ENCODE results near the gene ZBTB21. TPM values are rescaled to one million over a fixed set of nuclear protein-coding genes. Genes with fewer than 3 reads are reported as not detected.
"Not testable (repeated sequence)": the region's sequence is repeated elsewhere in the genome, so short reads cannot be mapped to it uniquely, and the experiment has no call there.

The ZBTB21 gene
- polyA plus RNA-seq, 2 of the 4 experiments (the other 2 are of a cell fraction): 5.4 to 13.1 TPM

DNA sequence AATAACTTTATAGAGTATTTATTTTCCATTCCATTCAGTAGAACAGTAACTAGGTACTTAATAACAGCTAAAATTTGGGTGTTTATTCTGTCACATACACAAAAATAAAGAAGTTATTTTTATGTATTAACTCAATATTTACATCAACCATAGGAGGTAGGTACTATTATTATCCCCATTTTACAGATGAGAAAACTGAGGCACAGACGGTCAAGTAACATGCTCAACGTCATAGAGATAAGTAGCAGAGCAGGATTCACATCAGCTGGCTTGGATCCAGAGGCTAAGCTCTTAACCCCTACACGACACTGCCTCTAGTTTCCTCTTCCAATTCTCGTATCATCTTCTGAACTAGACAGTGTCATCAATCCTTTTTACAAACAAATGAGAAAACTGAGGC is 9.3 kb downstream of the ZBTB21 start (continued):
- TF ChIP-seq, protein P1, sequence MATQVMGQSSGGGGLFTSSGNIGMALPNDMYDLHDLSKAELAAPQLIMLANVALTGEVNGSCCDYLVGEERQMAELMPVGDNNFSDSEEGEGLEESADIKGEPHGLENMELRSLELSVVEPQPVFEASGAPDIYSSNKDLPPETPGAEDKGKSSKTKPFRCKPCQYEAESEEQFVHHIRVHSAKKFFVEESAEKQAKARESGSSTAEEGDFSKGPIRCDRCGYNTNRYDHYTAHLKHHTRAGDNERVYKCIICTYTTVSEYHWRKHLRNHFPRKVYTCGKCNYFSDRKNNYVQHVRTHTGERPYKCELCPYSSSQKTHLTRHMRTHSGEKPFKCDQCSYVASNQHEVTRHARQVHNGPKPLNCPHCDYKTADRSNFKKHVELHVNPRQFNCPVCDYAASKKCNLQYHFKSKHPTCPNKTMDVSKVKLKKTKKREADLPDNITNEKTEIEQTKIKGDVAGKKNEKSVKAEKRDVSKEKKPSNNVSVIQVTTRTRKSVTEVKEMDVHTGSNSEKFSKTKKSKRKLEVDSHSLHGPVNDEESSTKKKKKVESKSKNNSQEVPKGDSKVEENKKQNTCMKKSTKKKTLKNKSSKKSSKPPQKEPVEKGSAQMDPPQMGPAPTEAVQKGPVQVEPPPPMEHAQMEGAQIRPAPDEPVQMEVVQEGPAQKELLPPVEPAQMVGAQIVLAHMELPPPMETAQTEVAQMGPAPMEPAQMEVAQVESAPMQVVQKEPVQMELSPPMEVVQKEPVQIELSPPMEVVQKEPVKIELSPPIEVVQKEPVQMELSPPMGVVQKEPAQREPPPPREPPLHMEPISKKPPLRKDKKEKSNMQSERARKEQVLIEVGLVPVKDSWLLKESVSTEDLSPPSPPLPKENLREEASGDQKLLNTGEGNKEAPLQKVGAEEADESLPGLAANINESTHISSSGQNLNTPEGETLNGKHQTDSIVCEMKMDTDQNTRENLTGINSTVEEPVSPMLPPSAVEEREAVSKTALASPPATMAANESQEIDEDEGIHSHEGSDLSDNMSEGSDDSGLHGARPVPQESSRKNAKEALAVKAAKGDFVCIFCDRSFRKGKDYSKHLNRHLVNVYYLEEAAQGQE (IDR thresholded peaks at IDR 0.05): no peak
- TF ChIP-seq TFCP2L1 (CRISPR knock-in tag; IDR thresholded peaks at IDR 0.05) (no peak), EHMT2 (IDR thresholded peaks at IDR 0.05; ENCODE audit: low read depth) (no peak)

DNA sequence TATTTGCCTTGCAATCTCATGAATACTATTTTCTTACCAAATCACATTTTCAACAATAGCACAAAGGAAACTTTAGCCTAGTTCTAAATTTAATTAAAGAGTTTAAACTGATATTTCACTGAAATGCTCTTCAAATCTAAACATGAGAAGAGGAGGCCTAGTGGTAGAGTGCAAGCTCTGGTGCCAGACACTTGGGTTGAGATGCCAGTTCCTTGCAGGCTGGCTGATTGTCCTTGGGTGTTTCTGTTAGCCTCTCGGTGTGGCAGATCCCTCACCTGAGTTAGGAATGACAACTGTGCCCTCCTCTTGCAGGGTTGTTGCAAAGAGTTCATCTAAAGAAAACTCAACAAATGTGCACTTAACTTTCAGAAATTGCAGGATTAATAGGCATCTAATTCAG is 12.5 kb downstream of the ZBTB21 start:
- Histone ChIP-seq H3K4me2 (no peak overlapping the region), H3K4me3 (no peak overlapping the region), H3K9me3 (peaks cover 7% of the 10 kb centered on the region; the same call in 1 of the 3 replicates), H3K4me1 (peaks cover 3% of the 10 kb centered on the region; the same call in 1 of the 3 replicates), H3K27ac (no peak overlapping the region)
- DNase-seq (ENCODE audit: low read depth in 1 of 2, low spot score in 1 of 2) (no peak), FAIRE-seq (no peak), ATAC-seq (no peak)
- CTCF ChIA-PET: no interaction called here
- TF ChIP-seq RFX5 (IDR thresholded peaks at IDR 0.05) (no peak), RNF2 (IDR thresholded peaks at IDR 0.05; ENCODE audit: borderline replicate concordance, low read depth) (no peak), MYC (IDR thresholded peaks at IDR 0.05; ENCODE audit: borderline replicate concordance, low read length) (no peak), ZFP36 (IDR thresholded peaks at IDR 0.05; ENCODE audit: borderline replicate concordance, partially characterized antibody) (no peak), RARB (CRISPR knock-in tag; IDR thresholded peaks at IDR 0.05) (no peak), ZC3H11A (IDR thresholded peaks at IDR 0.05) (no peak), GATA3 (IDR thresholded peaks at IDR 0.05; ENCODE audit: borderline replicate concordance) (no peak)
- TF ChIP-seq, protein P2, sequence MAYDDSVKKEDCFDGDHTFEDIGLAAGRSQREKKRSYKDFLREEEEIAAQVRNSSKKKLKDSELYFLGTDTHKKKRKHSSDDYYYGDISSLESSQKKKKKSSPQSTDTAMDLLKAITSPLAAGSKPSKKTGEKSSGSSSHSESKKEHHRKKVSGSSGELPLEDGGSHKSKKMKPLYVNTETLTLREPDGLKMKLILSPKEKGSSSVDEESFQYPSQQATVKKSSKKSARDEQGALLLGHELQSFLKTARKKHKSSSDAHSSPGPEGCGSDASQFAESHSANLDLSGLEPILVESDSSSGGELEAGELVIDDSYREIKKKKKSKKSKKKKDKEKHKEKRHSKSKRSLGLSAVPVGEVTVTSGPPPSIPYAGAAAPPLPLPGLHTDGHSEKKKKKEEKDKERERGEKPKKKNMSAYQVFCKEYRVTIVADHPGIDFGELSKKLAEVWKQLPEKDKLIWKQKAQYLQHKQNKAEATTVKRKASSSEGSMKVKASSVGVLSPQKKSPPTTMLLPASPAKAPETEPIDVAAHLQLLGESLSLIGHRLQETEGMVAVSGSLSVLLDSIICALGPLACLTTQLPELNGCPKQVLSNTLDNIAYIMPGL (CRISPR knock-in tag; IDR thresholded peaks at IDR 0.05; ENCODE audit: borderline replicate concordance): no peak
- POLR2A ChIA-PET: no interaction called here
- 100% methylated on average over 1 of the region's 1 CpG for WGBS (ENCODE audit: missing lambda C conversion rate)

DNA sequence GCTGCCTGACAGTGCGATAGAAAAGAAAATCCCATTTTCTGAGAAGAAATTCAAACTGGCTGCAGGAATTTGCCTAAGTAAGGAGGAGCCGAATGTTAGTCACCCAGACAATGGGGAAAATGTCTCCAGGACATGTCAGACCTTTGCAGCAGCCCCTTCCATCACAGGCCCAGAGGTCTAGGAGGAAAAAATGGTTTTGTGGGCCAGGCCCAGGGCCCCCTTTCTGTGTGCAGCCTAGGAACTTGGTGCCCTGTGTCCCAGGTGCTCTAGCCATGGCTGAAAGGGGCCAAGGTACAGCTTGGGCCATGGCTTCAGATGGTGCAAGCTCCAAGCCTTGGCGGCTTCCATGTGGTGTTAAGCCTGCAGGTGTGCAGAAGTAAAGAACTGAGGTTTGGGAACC is 14.6 kb downstream of the ZBTB21 start:
- ATAC-seq: no peak

DNA sequence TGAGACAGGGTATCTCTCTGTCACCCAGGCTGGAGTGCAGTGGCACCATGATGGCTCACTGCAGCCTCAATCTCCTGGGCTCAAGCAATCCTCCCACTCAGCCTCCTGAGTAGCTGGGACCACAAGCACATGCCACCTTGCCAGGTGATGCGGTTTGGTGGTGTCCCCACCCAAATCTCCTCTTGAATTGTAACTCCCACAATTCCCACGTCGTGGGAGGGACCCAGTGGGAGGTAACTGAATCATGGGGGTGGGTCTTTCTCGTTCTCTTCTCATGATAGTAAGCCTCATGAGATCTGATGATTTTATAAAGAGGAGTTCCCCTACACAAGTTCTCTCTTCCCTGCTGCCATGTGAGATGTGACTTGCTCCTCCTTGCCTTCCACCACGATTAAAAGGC is 15.5 kb downstream of the ZBTB21 start:
- H3K4me1 ChIP-seq; ATAC-seq; CTCF ChIA-PET; H3K9me3 ChIP-seq; DNase-seq (ENCODE audit: low read depth in 1 of 2, low spot score in 1 of 2); POLR2A ChIA-PET; H3K27ac ChIP-seq; H3K4me2 ChIP-seq; FAIRE-seq; H3K4me3 ChIP-seq: not testable (repeated sequence)
- 76% methylated on average over 5 of the region's 5 CpGs for WGBS (ENCODE audit: missing lambda C conversion rate)

More for the DNA sequence above, 14.6 kb downstream of the ZBTB21 start:
- no peak for DNase-seq (ENCODE audit: low read depth in 1 of 2, low spot score in 1 of 2)
- ChIA-PET POLR2A (no interaction called here), CTCF (no interaction called here)
- Histone ChIP-seq H3K4me1 (no peaks in the 10 kb centered on the region), H3K27ac (no peak overlapping the region), H3K4me3 (no peak overlapping the region), H3K9me3 (peaks cover 7% of the 10 kb centered on the region; the same call in 1 of the 3 replicates), H3K4me2 (no peak overlapping the region)
- TF ChIP-seq ZFP36 (IDR thresholded peaks at IDR 0.05; ENCODE audit: borderline replicate concordance, partially characterized antibody): peak; percentile 82
- TF ChIP-seq EHMT2 (IDR thresholded peaks at IDR 0.05; ENCODE audit: low read depth): no peak
- WGBS (ENCODE audit: missing lambda C conversion rate): 91% methylated on average over 3 of the region's 3 CpGs
- no peak for FAIRE-seq

DNA sequence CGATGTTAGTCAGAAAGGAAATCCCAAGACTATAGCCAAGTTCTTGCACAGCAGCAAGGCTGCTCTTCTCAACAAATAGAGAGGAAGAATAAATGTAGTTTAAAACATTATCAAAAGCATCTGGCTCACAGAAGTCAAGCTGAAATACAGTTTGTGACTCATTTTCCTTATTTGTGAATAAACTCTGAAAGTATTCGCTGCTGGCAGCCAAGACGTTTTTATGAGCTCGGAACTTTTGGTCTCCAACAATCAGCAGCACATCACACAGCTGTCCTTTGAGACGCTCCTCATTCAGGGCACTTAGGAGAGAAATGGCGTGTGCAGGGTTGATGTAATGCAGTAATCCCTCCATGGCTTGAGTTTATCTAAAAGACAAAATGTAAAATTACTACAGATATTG is 16.4 kb downstream of the ZBTB21 start:
- no peak overlapping the region for H3K4me2 ChIP-seq
- WGBS (ENCODE audit: missing lambda C conversion rate): 87% methylated on average over 6 of the region's 6 CpGs
- H3K4me3 ChIP-seq: no peak overlapping the region
- POLR2A ChIA-PET: no interaction called here
- DNase-seq (ENCODE audit: low read depth in 1 of 2, low spot score in 1 of 2) (no peak), ATAC-seq (no peak), FAIRE-seq (no peak)
- H3K4me1 ChIP-seq: no peaks in the 10 kb centered on the region
- H3K27ac ChIP-seq: no peak overlapping the region
- TF ChIP-seq GATA3 (IDR thresholded peaks at IDR 0.05; ENCODE audit: borderline replicate concordance) (no peak), CEBPB (IDR thresholded peaks at IDR 0.05) (no peak), RARB (CRISPR knock-in tag; IDR thresholded peaks at IDR 0.05) (no peak), NR3C1 (IDR thresholded peaks at IDR 0.05) (no peak), JUN (IDR thresholded peaks at IDR 0.05) (no peak), FOXS1 (CRISPR knock-in tag; IDR thresholded peaks at IDR 0.05) (no peak), KDM5A (IDR thresholded peaks at IDR 0.05) (no peak), ZNF302 (CRISPR knock-in tag; IDR thresholded peaks at IDR 0.05) (no peak), MAZ (IDR thresholded peaks at IDR 0.05; ENCODE audit: borderline replicate concordance, low read depth, low read length) (no peak), MYC (IDR thresholded peaks at IDR 0.05; ENCODE audit: borderline replicate concordance, low read length) (no peak)
- TF ChIP-seq, protein P3, sequence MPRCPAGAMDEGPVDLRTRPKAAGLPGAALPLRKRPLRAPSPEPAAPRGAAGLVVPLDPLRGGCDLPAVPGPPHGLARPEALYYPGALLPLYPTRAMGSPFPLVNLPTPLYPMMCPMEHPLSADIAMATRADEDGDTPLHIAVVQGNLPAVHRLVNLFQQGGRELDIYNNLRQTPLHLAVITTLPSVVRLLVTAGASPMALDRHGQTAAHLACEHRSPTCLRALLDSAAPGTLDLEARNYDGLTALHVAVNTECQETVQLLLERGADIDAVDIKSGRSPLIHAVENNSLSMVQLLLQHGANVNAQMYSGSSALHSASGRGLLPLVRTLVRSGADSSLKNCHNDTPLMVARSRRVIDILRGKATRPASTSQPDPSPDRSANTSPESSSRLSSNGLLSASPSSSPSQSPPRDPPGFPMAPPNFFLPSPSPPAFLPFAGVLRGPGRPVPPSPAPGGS (IDR thresholded peaks at IDR 0.05): no peak
- TF ChIP-seq, protein P4, sequence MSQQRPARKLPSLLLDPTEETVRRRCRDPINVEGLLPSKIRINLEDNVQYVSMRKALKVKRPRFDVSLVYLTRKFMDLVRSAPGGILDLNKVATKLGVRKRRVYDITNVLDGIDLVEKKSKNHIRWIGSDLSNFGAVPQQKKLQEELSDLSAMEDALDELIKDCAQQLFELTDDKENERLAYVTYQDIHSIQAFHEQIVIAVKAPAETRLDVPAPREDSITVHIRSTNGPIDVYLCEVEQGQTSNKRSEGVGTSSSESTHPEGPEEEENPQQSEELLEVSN (IDR thresholded peaks at IDR 0.05; ENCODE audit: borderline replicate concordance, low read depth): no peak
- CTCF ChIA-PET: no interaction called here
- peaks cover 7% of the 10 kb centered on the region; the same call in 1 of the 3 replicates for H3K9me3 ChIP-seq

All from A549 (cell line).